Suppressor macrophage treated with lipopolysaccharide for 4 hours (primary cell): ENCODE data around the gene CFH.
"Not testable (repeated sequence)": the region's sequence is repeated elsewhere in the genome, so short reads cannot be mapped to it uniquely, and the experiment has no call there.

Experiments
- DNase-seq: peaks from one replicate; pipeline ENCODE4 v3.0.0-alpha.2; 2020

CFH gene

GRCh38 chr1:196774175-196774574, 122.3 kb downstream of the CFH start:
- no peak for DNase-seq

- DNase-seq, result no peak
These were observed 122.8 kb downstream of the CFH start, which contains the start of gene CFHR3 for GRCh38 chr1:196774603-196775002. Gene CFHR3, plus strand, starts transcription at chr1:196774840. Its CDS starts 47 bp downstream, at chr1:196774887.

GRCh38 chr1:196777603-196778002, 125.8 kb downstream of the CFH start:
- DNase-seq, result no peak

GRCh38 chr1:196779093-196779492, 127.2 kb downstream of the CFH start:
- DNase-seq, result no peak

GRCh38 chr1:196791252-196791651, 139.4 kb downstream of the CFH start:
- DNase-seq, result not testable (repeated sequence)

- not testable (repeated sequence) for DNase-seq
These were observed 142.3 kb downstream of the CFH start for GRCh38 chr1:196794103-196794502.
